NCI-H2171 (cell line): ENCODE results near the gene OTOP1.
"Not testable (repeated sequence)": the region's sequence is repeated elsewhere in the genome, so short reads cannot be mapped to it uniquely, and the experiment has no call there.

Experiments used
- DNase-seq: peaks from one replicate; lab custom pipeline; 2025; lab: John Stamatoyannopoulos, UW

Gene OTOP1

GRCh38 chr4:4164532-4165173 lies 62.1 kb downstream of the OTOP1 start:
- not testable (repeated sequence) for DNase-seq

GRCh38 chr4:4162186-4162585 lies 64.5 kb downstream of the OTOP1 start:
- DNase-seq = not testable (repeated sequence)

- DNase-seq = not testable (repeated sequence)
Measured at GRCh38 chr4:4160956-4161665, 65.6 kb downstream of the OTOP1 start.

- not testable (repeated sequence) for DNase-seq
Measured at GRCh38 chr4:4145622-4146021, 81.1 kb downstream of the OTOP1 start.

- not testable (repeated sequence) for DNase-seq
Measured at GRCh38 chr4:4143376-4143775, 83.4 kb downstream of the OTOP1 start.

GRCh38 chr4:4142679-4143078 lies 84.0 kb downstream of the OTOP1 start:
- not testable (repeated sequence) for DNase-seq

GRCh38 chr4:4141186-4141585 lies 85.5 kb downstream of the OTOP1 start:
- DNase-seq = not testable (repeated sequence)
